C4-2B (cell line): ENCODE measurements around the gene B3GAT1.

Experiments used
- ZFX ChIP-seq: fragments of 450-650 bp; IDR thresholded peaks from 2 replicates; pipeline ENCODE4 v1.6.1; 2017
- TF ChIP-seq, protein P1 (sequence below): fragments of 450-650 bp; conservative IDR thresholded peaks from 2 replicates; pipeline ENCODE4 v1.5.1; 2017; ENCODE audit warnings: mild to moderate bottlenecking

DNA sequence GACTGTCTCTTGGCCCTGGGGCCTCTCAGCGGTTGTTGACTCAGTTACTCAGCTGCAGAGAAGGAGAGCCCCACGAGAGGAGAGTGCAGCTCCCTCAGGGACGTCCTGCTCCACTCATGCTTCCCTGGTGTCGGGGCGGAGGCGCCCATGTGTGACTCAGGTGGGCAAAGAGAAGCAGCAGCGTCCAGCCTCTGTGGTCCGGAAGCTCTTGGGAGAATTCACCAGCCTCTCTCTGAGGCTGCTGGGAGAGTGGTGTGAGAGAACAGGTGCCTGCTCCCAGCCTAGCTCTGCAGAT is 54.5 kb downstream of the B3GAT1 start:
- no peak for TF ChIP-seq ZFX
- TF ChIP-seq, protein P1, sequence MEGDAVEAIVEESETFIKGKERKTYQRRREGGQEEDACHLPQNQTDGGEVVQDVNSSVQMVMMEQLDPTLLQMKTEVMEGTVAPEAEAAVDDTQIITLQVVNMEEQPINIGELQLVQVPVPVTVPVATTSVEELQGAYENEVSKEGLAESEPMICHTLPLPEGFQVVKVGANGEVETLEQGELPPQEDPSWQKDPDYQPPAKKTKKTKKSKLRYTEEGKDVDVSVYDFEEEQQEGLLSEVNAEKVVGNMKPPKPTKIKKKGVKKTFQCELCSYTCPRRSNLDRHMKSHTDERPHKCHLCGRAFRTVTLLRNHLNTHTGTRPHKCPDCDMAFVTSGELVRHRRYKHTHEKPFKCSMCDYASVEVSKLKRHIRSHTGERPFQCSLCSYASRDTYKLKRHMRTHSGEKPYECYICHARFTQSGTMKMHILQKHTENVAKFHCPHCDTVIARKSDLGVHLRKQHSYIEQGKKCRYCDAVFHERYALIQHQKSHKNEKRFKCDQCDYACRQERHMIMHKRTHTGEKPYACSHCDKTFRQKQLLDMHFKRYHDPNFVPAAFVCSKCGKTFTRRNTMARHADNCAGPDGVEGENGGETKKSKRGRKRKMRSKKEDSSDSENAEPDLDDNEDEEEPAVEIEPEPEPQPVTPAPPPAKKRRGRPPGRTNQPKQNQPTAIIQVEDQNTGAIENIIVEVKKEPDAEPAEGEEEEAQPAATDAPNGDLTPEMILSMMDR = no peak
